HL-60 (cell line): ENCODE results near the gene THSD8.

Experiments used
- DNase-seq, 2 experiments: peaks; one replicate each; pipeline ENCODE4 v3.0.0-alpha.2; 2010 to 2020; ENCODE audit warnings: low read depth in 1 of 2, low spot score in 1 of 2
- H3K27ac ChIP-seq: fragments of 250-450 bp; sonication (Bioruptor Pico); replicated peaks from 2 replicates; pipeline ENCODE4 v1.5.1; 2020; ENCODE audit warnings: mild to moderate bottlenecking, moderate library complexity
- H3K27me3 ChIP-seq: fragments of 250-450 bp; sonication (Bioruptor Pico); 2 replicates; pipeline ENCODE4 v1.5.1; 2021; ENCODE audit warnings: mild to moderate bottlenecking, moderate library complexity; ENCODE audit not compliant: insufficient read depth, poor library complexity, severe bottlenecking
- H3K4me3 ChIP-seq: replicated peaks from 2 replicates; pipeline ENCODE4 v1.5.1; 2011; ENCODE audit warnings: mild to moderate bottlenecking, control low read depth, low read length; ENCODE audit not compliant: insufficient read depth
- CTCF ChIP-seq: IDR thresholded peaks from one replicate; pipeline ENCODE4 v1.5.1; 2011; ENCODE audit warnings: low read length, control low read depth, inconsistent platforms; ENCODE audit not compliant: insufficient read depth
- GABPA ChIP-seq: IDR thresholded peaks from 2 replicates; pipeline ENCODE4 v1.6.1; 2012; ENCODE audit warnings: low read depth
- POLR2AphosphoS5 ChIP-seq: IDR thresholded peaks from 2 replicates; pipeline ENCODE4 v1.6.1; 2012; ENCODE audit warnings: low read depth
- REST ChIP-seq: IDR thresholded peaks from 2 replicates; pipeline ENCODE4 v1.6.1; 2012; ENCODE audit warnings: low read depth; ENCODE audit not compliant: insufficient replicate concordance
- SPI1 ChIP-seq: IDR thresholded peaks from 2 replicates; pipeline ENCODE4 v1.6.1; 2012; ENCODE audit warnings: low read depth, mild to moderate bottlenecking, borderline replicate concordance

Gene THSD8

GRCh38 chr19:12770922-12771321, 30.9 kb upstream of the THSD8 start:
- TF ChIP-seq REST: no peak
- TF ChIP-seq GABPA: no peak
- no peak for TF ChIP-seq POLR2AphosphoS5
- no peak for DNase-seq
- H3K27me3 ChIP-seq: no peaks in the 10 kb centered on the region
- no peak overlapping the region for H3K4me3 ChIP-seq
- H3K27ac ChIP-seq: no peak overlapping the region

- Histone ChIP-seq H3K27ac (no peak overlapping the region), H3K27me3 (no peaks in the 10 kb centered on the region), H3K4me3 (no peak overlapping the region)
- DNase-seq: no peak
- TF ChIP-seq SPI1 (no peak), CTCF (no peak), POLR2AphosphoS5 (no peak), GABPA (no peak), REST (no peak)
These were observed 29.5 kb upstream of the THSD8 start for GRCh38 chr19:12772323-12772722.

- DNase-seq: no peak
- H3K27ac ChIP-seq: no peak overlapping the region
- no peaks in the 10 kb centered on the region for H3K27me3 ChIP-seq
- no peak overlapping the region for H3K4me3 ChIP-seq
- TF ChIP-seq POLR2AphosphoS5: no peak
- TF ChIP-seq SPI1: no peak
- no peak for TF ChIP-seq GABPA
- no peak for TF ChIP-seq CTCF
- no peak for TF ChIP-seq REST
These were observed 28.3 kb upstream of the THSD8 start for GRCh38 chr19:12773571-12773970.
